GM12873 (cell line): Measurements from ENCODE around the gene UBE2J2.

Source experiments
- CTCF ChIP-seq: IDR thresholded peaks from 2 replicates; pipeline ENCODE4 v1.5.1; 2012; ENCODE audit warnings: low read depth, mild to moderate bottlenecking, moderate library complexity, low read length, control low read depth; ENCODE audit not compliant: insufficient read depth; ENCODE audit errors: missing control alignments

UBE2J2 gene

GRCh38 chr1:1270813-1271212 lies 2.8 kb downstream of the UBE2J2 start:
- TF ChIP-seq CTCF: no peak

GRCh38 chr1:1268284-1268682 lies 5.4 kb downstream of the UBE2J2 start:
- no peak for TF ChIP-seq CTCF

GRCh38 chr1:1267488-1268283 lies 6.0 kb downstream of the UBE2J2 start:
- no peak for TF ChIP-seq CTCF

GRCh38 chr1:1264868-1265272 lies 8.8 kb downstream of the UBE2J2 start:
- TF ChIP-seq CTCF: peak; percentile 24

- TF ChIP-seq CTCF: no peak
These were observed 9.6 kb downstream of the UBE2J2 start for GRCh38 chr1:1264026-1264425.

- no peak for TF ChIP-seq CTCF
These were observed 10.9 kb downstream of the UBE2J2 start for GRCh38 chr1:1262758-1263157.

GRCh38 chr1:1262071-1262470 lies 11.6 kb downstream of the UBE2J2 start:
- no peak for TF ChIP-seq CTCF
